HG02759 (cell line): ENCODE data around the gene VPS52.

Experiments
- ATAC-seq: cut with Tn5 transposase; IDR thresholded peaks from one replicate; pipeline ENCODE4 v1.9.1; 2021; ENCODE audit warnings: mild to moderate bottlenecking, moderate library complexity; ENCODE audit not compliant: unreplicated experiment

The VPS52 gene

GRCh38 chr6:33305052-33305451 is 33.4 kb upstream of the VPS52 start:
- ATAC-seq, result no peak

DNA sequence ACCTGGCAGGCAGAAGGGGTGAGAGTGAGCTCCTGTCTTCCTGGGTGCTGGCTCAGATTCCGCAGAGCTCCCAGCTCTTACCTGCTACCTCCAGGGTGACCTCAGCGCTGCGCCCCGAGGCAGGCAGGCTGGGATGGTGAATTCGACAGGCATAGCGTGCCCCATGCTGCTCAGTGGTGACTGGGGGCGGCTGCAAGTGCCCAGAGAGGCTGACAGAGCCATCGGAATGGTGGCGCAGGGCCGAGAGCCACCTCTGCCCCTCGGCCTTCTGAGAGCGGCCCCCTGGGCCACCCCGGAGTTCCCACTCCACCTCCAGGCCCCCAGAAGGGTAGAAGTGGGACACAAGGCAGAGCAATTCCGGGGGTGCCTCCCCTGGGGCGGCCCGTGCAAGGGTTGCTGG is 32.5 kb upstream of the VPS52 start:
- ATAC-seq, result no peak

- no peak for ATAC-seq
Observed at GRCh38 chr6:33301877-33302276, 30.2 kb upstream of the VPS52 start.

- peak; percentile 76 for ATAC-seq
Observed at GRCh38 chr6:33299237-33299944, 27.7 kb upstream of the VPS52 start.

DNA sequence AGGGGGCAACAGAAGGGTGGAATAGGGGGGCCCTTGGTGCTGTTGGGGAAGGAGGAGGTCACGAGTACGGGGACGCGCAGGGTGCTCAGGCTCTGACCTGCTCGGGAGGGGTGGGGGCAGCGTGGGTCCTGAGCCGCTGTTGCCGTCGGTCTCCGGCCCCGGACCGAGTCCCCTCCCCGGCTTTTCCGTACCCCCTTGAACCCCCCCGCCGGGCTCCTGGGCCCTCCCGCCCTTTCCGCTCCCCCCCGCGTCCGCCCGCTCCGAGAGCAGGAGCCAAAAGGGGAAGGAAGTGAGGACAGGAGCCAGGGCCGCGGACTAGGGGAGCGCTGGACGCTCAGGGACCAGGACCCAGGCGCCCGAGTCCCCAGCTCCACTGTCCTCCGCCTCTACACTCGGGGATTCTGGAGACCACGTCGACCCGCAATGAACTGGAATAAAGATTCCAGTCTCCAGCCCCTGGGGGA is 27.1 kb upstream of the VPS52 start, which contains the start of gene RGL2:
Gene RGL2 (minus strand): TSS at position 170 of the 464 bp plus-strand sequence. CDS start 332 bp downstream, outside the sequence.
- ATAC-seq, result peak; percentile 31

- no peak for ATAC-seq
Observed at GRCh38 chr6:33297956-33298772, 26.5 kb upstream of the VPS52 start.

GRCh38 chr6:33297406-33297955 is 25.8 kb upstream of the VPS52 start:
- no peak for ATAC-seq

DNA sequence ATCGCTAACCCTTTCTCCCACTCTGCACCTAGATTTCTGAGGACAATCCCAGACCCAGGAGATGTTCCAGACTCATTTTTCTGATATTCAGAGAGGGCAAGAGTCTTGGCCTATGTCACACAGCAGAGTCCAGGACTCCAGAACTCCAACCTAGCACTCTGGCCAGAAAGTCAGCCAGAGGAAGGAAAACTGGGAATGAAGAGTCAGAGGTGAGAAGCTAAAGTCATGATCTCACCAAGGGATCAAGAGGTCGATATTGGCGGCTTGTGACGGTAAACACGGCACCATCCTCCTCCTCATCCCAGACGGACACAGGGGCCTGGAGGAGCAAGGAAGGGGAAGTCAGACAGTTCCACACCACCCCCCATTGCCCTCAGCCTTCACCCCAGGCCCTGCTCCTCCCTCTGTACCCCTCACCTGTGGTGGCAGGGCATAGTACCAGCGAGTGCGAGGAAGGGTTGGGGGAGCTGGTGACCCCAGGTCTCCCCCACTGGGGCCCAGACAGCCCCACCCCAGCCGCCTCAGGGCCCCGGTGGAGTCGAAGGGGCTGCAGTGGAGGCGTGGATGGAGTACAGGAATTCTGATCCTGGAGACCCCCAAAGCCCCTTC is 25.2 kb upstream of the VPS52 start:
- no peak for ATAC-seq

DNA sequence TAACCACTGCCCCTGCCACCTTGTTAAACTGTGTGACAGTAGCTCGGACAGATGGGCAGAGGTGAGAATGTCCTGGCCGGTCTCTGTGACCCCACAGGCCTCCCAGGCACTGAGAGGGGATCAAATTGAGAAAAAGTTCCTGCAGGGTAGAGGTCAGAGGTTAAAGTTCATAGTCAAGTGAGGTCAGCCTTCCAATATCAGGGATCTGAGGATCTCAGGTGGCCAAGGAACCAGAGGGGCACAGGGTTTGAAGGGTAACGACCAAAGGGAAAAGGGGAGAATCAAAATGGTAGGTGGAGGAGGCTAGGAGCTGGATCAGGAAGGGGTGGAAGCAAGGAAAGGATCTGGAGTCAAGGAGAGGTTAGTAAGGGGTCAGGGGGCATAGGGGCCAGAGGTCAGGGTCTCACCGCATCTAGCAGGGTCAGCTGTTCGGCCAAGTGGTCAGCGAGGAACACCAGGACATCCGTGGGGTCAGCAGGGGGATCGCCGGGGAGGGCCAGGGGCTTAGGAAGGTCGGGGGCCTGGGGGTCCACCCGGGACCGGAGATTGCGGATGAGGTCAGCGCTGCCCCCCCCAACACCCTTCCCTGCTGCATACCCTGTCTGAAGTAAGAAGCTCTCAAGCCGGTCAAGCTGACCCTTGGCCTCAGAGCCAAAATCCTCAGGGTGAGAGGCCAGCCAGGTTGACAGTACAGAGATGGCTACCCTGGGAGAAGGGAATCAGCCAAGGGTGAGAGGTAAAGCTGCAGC is 24.1 kb upstream of the VPS52 start:
- ATAC-seq, result no peak

- no peak for ATAC-seq
Observed at GRCh38 chr6:33294086-33294823, 22.6 kb upstream of the VPS52 start.

DNA sequence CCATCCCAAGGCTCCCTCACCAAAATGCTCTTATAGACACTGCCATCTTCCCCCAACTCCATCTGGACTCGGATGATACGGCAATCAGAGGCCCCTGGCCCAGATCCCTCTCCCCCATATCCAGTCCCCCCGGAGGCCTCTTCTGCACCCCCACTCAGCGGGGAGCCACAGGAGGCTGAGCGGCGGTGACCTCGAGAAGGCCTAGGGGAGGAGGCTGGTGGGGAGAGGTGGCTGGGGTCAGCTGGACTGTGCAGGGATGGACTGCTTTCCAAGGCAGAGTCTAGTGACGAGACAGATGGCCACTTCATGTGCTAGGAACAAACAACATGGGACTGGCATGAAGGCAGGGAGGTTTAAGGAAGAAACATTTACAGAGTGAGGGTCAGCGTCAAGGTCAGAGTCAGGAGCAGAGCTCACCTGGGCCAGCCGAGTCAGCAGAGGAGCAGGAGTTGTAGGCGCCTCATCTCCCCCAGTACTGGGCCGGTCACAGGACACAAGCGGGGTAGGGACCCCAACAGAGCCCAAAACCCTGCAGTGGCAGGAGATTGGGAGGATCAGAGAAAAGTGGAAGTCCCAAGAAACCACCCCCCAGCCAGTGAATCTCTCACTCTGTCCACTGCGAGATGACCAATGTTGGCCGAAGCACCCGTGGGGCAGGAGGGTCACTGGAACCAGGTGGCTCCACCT is 21.5 kb upstream of the VPS52 start:
- ATAC-seq, result no peak

DNA sequence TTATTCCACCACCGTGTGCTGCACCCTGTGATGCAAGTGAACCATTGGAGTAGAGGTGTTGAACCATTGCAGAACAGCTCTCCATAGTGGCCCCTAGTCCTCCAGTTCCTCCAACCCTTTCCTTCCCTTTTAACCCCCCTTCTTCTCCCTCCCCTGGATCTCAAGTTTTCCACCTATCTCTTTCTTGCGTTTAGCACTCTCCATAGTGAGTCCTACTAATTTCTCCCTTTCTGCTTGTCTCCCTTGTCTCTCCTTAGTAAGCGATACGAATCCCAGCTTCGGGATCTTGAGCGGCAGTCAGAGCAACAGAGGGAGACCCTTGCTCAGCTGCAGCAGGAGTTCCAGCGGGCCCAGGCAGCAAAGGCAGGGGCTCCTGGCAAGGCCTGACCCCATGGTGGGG is 18.8 kb upstream of the VPS52 start:
- no peak for ATAC-seq

GRCh38 chr6:33289784-33290315 is 18.2 kb upstream of the VPS52 start:
- peak; percentile 14 for ATAC-seq

- peak; percentile 86 for ATAC-seq
Observed at GRCh38 chr6:33288921-33289783, 17.5 kb upstream of the VPS52 start, which contains the start of the genes PFDN6 and WDR46. PFDN6 (plus strand) TSS chr6:33289601; CDS start chr6:33289857, 256 bp downstream. WDR46 (minus strand) TSS chr6:33289239; CDS start chr6:33289170, 69 bp downstream.

DNA sequence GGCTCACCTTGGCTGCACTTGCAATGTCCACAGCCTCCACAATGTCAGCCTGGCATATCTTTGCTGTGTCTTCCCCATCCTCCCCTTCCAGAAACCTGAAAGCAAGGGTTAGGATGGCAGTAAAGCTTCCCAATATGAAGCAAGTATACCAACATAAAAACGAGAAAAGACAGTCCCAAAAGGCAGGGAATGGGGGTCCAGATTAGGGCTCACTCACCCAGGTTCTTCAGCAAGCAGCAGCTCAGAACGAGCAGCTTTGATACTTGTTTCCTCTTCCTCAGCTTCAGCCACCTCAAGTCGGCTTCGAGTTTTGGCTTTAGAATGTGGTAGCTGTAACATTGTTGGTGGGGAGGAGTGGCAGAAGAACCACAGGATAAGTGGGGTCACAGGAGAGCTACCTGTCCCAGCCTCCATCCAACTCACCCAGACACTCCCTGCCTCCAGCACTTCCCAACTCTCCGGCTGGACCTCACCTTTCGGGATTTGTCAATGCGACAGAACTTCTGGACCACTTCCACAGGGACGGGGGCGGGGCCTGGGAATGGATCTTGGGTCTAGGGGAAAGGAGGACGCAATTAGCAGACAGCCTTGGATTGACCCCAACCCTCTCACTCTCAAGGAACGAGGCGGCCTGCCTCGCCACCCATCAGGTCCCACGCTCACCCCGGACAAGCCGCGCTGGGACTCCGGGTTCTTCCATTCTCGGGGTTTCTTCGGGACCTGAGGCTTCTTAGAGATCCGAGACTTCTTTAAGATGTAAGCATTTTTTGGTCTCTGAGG is 16.7 kb upstream of the VPS52 start:
- ATAC-seq, result no peak

DNA sequence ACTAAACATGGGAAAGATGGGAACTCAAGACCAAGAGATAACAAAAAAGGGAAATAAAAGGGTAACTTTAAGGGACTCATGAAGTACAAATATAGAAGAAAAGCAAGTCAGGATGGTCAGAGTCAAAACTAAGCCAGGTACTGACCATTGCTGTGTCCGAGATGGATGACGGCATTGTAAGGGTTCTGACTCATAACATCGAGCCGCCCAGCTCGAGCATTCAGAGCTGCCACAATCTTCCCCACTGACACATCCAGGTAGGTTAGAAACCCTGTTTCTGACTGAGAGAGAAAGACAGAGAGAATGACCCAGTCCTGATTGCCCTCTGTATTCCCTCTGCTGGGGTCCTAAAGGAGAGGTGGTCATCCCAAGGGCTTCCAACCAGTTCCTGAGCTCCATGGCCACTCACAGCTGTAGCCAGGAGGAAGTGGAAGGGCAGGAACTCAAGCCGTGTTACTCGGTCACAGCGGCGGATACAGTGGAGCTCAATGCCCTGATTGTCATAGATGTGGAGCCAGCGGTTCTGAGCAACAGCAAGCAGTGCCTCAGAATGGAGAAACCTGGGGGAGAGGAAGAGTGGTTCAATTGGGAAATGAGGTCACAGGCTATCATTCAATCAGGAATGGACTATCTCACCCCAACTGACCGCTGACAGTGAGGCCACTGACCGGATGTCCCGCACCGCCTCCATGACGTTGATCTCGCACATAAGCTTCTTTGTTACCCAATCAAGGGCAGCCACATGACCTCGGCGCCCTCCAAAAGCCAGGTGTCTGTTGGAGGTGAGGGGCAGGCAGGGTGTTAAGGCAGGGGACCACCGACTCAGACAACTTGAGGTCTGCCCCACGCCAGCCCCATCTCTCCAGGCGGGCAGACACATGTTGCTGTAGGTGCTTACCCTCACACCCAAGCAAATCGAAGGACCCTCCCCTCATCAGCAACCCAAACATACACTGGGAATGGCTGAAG is 15.6 kb upstream of the VPS52 start:
- ATAC-seq, result no peak
